ENCODE measurements around the gene KCNK15. TPM values are rescaled to one million over a fixed set of nuclear protein-coding genes. Genes with fewer than 3 reads are reported as not detected.

KCNK15 gene
- total RNA-seq, 2 experiments from 2014 or later = not detected

DNA sequence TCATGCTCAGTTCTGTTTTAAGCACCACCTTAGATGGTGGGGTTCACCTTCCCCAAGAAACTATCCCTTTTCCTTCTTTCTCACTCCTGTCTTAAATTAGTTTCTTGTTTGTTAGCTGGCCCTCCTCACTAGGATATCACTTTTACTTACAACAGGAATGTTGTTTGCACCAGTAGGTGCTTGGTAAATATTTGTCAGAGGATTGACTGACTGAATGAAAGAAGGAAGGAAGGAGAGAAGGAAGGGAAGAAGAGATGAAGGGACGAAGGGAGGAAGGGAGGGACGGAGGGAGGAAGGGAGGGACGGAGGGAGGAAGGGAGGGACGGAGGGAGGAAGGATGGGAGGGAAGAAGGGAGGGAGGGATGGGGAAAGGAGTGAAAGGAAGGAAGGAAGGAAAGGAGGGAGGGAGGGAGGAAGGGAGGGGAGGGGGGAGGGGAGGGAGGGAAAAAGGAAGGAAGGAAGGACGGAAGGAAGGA lies 505 bp upstream of the KCNK15 start:
- Mint-ChIP-seq H3K36me3 (ENCODE audit: low read depth) (no peaks in the 10 kb centered on the region), H3K4me1 (peaks cover 9% of the 10 kb centered on the region), H3K27ac (no peak overlapping the region), H3K9me3 (no peaks in the 10 kb centered on the region), H3K4me3 (peak overlapping the region; percentile 18), H3K27me3 (peaks cover 36% of the 10 kb centered on the region)
- no peak for DNase-seq
- CTCF ChIA-PET = no interaction called here
- POLR2A ChIA-PET = no interaction called here

DNA sequence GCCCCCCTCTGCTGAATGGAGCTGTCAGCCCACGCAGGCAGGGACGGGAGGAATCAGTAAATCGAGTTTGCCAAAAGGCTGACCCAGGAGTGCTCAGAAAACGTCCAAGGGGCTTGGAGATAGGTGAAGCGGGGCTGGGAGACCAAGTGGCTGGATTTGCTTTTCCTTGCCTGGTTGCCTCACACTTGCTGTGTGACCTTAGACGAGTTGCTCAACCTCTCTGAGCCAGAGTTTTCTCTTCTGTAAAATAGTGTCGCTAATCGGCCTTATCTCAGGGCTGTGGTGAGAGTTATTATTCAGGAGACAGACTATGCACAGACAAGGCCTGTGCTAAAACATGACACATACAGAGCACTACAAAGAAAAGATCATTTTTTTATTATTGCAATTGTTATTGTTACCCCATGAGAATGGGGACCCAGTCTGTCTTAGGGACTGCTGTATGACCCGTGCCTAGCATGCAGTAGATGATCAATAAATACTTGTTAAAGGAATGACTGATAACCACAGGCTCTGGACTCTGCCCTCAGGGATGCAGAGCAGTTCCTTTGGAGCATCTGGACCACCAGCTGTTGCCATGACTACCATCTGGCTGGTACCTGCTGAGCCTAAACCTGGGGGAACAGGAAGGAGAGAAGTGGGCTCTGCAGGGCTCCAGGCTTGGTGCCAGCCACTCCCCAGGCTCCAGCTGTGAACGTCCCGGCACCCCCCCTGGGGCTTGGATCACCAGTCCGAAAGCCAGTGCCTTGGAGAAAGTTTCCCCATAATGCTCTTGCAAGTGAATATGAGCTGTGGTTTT lies 901 bp downstream of the KCNK15 start:
- peaks cover 9% of the 10 kb centered on the region for H3K4me1 Mint-ChIP-seq
- peaks cover 33% of the 10 kb centered on the region for H3K27me3 Mint-ChIP-seq
- POLR2A ChIA-PET = no interaction called here
- CTCF ChIA-PET = interaction anchor here (1.4 to 1.8 kb wide), 5 partner anchors 9 to 90 kb away, joined by 3 to 6 read pairs (median 5); no protein-coding TSS in a partner anchor
- H3K4me3 Mint-ChIP-seq = peak overlapping the region; percentile 53
- H3K9me3 Mint-ChIP-seq = no peaks in the 10 kb centered on the region
- no peaks in the 10 kb centered on the region for H3K36me3 Mint-ChIP-seq (ENCODE audit: low read depth)
- no peak for DNase-seq
- no peak overlapping the region for H3K27ac Mint-ChIP-seq

DNA sequence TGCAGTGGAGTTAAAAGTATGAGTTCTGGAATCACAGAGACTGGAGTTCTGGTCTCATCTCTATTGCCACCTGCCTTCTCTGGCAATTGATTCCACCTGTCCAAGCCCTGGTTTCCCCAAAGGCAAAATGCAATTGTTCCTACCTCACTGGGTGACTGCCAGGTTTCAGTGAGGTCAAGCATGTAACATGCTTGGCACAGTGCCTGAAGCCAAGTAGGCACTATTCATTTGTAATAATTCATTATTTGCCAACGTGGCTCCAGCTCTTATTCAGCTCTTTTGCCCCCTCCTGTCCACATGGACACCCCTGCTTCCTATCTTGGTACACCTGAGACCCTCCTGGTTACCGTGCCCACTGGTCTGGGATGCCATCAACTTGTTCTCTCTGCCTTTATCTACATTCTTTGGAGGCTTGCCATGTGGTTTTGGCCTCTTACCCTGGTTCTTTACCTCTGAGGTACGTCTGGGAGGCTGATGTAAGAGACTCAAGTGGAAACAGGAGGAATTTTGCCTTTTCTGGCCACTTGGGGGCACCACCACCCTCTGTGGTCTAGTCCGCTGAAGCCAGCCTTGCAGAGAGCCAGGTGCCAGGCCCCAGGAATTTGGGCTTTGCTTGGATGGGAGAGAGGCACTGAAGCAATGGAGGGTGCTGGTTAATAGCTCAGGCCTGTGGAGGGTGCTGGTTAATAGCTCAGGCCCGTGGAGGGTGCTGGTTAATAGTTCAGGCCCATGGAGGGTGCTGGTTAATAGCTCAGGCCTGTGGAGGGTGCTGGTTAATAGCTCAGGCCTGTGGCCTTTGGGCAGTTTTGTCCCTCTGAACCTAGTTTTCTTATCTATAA lies 1.7 kb downstream of the KCNK15 start:
- H3K27me3 Mint-ChIP-seq = peaks cover 27% of the 10 kb centered on the region
- POLR2A ChIA-PET = no interaction called here
- CTCF ChIA-PET = interaction anchor here (0.8 to 1.8 kb wide), 10 partner anchors 9 to 119 kb away, joined by 3 to 7 read pairs (median 3); no protein-coding TSS in a partner anchor
- H3K36me3 Mint-ChIP-seq (ENCODE audit: low read depth) = no peaks in the 10 kb centered on the region
- no peak overlapping the region for H3K27ac Mint-ChIP-seq
- peak; percentile 66 for DNase-seq
- H3K9me3 Mint-ChIP-seq = no peaks in the 10 kb centered on the region
- H3K4me3 Mint-ChIP-seq = no peak overlapping the region
- H3K4me1 Mint-ChIP-seq = peaks cover 9% of the 10 kb centered on the region

DNA sequence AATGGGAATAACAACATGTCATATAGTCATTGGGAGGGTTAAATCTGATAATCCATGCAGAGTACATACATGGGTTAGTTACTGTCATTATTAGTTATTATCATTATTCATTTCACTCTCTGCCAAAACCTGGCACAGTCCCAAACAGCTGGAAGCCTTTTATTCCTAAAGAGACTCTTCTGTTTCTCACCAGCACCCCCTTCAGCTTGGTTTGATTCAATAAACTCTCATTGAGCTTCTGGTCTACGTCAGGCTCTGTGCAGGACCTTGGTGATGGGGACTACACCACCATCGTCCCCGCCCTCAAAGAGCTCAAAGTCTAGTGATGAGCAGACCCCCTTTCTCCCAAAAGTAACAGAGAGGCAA lies 2.3 kb downstream of the KCNK15 start:
- H3K27ac Mint-ChIP-seq = no peak overlapping the region
- ChIA-PET CTCF (interaction anchor here (0.8 to 1.8 kb wide), 10 partner anchors 9 to 119 kb away, joined by 3 to 7 read pairs (median 3); no protein-coding TSS in a partner anchor), POLR2A (no interaction called here)
- H3K9me3 Mint-ChIP-seq = no peaks in the 10 kb centered on the region
- H3K36me3 Mint-ChIP-seq (ENCODE audit: low read depth) = no peaks in the 10 kb centered on the region
- DNase-seq = no peak
- H3K4me1 Mint-ChIP-seq = peaks cover 9% of the 10 kb centered on the region
- H3K4me3 Mint-ChIP-seq = no peak overlapping the region
- H3K27me3 Mint-ChIP-seq = peaks cover 27% of the 10 kb centered on the region

DNA sequence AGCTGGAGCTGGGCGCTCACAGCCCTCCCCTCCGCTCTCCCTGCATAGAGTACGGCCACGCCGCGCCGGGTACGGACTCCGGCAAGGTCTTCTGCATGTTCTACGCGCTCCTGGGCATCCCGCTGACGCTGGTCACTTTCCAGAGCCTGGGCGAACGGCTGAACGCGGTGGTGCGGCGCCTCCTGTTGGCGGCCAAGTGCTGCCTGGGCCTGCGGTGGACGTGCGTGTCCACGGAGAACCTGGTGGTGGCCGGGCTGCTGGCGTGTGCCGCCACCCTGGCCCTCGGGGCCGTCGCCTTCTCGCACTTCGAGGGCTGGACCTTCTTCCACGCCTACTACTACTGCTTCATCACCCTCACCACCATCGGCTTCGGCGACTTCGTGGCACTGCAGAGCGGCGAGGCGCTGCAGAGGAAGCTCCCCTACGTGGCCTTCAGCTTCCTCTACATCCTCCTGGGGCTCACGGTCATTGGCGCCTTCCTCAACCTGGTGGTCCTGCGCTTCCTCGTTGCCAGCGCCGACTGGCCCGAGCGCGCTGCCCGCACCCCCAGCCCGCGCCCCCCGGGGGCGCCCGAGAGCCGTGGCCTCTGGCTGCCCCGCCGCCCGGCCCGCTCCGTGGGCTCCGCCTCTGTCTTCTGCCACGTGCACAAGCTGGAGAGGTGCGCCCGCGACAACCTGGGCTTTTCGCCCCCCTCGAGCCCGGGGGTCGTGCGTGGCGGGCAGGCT lies 4.6 kb downstream of the KCNK15 start:
- ChIA-PET CTCF (interaction anchor here (0.8 kb wide), 1 partner anchor 8 kb away, joined by 3 read pairs; no protein-coding TSS in a partner anchor), POLR2A (no interaction called here)
- Mint-ChIP-seq H3K27ac (no peak overlapping the region), H3K36me3 (ENCODE audit: low read depth) (no peaks in the 10 kb centered on the region), H3K4me1 (peaks cover 8% of the 10 kb centered on the region), H3K27me3 (peaks cover 9% of the 10 kb centered on the region), H3K4me3 (no peak overlapping the region), H3K9me3 (no peaks in the 10 kb centered on the region)
- no peak for DNase-seq

DNA sequence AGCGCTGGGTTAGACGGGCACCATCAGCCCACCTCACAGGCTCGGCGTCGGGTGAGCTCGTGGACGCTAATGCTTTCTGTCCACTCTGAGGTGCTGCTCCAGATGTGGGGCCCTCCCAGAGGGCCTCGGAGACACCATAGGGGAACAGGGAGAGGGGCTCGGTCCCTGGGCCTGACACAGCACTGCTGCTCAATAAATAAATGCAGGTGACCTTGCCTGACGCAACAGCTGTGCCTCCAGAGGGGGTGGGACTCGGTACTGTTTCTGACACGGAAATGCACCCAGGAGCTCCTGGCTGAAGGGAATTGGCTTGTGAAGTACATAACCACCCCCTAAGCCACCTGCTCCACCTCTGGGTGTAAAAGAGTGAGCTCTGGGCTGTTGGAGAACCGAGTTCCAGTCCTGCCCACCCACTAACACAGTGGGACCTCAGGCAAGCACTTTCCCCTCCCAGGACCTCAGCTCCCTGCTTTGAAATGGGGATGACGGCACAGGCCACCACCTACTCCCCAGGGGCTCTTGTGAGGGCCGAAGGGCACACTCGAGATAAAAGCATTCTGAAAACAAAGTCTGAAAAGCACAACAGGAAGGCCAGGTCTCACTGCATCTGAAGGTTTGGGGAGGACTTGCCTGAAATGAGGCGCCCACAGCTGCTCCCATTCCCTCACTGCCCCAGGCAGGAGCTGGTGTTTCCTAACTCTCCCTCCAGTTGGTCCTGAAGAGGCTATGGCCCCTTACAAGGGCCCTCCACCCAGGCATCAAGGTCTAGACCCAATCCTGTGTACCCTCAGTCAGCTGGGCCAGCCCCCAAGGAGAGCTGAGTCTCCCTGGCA lies 6.7 kb downstream of the KCNK15 start:
- Mint-ChIP-seq H3K27me3 (peaks cover 2% of the 10 kb centered on the region), H3K9me3 (no peaks in the 10 kb centered on the region), H3K36me3 (ENCODE audit: low read depth) (no peaks in the 10 kb centered on the region), H3K4me1 (peaks cover 1% of the 10 kb centered on the region), H3K27ac (no peak overlapping the region), H3K4me3 (no peak overlapping the region)
- ChIA-PET POLR2A (no interaction called here), CTCF (interaction anchor here (1.3 kb wide), 1 partner anchor 11 kb away, joined by 3 read pairs; no protein-coding TSS in a partner anchor)
- DNase-seq = no peak

DNA sequence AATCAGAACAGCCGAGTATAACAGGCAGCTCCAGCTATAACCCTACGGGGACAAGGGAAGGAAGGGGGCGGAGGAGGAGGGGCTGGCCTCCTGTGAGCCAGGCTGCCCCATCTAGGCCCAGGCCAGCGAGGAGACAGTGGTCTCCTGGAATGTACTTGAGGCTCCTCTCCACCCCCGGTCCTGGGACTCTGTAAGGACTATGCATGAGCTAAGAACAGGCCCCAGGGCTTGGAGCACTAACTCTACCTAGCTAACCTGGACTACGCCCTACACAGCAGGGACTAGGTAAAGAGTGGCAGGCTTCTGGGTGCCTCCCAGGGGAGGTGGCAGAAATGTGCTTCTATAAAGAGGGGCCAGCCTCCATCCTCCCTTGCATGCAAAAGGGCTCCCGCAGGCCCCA lies 8.9 kb downstream of the KCNK15 start:
- H3K27me3 Mint-ChIP-seq = no peaks in the 10 kb centered on the region
- H3K27ac Mint-ChIP-seq = no peak overlapping the region

DNA sequence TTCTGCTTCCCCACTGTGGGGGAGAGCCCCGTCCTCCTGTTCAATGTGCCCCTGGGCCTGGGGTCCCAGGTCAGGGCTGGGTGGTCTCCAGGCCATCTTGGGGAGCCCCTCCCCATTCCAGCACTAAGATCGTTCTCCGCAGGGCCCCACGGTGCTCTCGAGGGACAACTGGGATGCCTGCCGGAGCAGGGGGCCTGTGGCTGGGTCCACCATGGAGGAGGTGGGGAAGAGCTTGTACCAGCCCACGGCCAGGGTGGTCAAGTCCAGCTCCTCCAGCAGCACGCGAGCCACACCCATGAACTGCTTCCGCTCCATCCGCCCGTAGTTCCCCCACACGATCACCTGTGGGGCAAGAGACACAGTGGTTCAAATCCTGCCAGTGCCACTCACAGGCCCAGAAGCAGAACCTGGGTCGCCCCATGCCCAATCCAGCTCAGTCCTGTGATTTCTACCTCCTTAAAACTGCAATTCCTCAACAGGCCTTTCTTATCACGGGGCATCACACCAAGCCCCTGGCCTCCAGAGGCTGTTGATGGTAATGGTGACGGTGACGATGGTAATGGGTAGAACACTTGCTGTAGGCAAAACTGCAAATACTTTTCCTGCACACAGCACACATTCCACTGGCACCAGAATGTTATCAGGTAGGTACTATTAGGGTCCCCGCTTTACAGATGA lies 10.5 kb downstream of the KCNK15 start:
- CTCF ChIA-PET = interaction anchor here (2.4 kb wide), 1 partner anchor 8 kb away, joined by 7 read pairs; no protein-coding TSS in a partner anchor

More for the DNA sequence above, 8.9 kb downstream of the KCNK15 start:
- H3K4me3 Mint-ChIP-seq = no peak overlapping the region
- DNase-seq = no peak
- no peaks in the 10 kb centered on the region for H3K36me3 Mint-ChIP-seq (ENCODE audit: low read depth)
- H3K4me1 Mint-ChIP-seq = no peaks in the 10 kb centered on the region
- ChIA-PET POLR2A (no interaction called here), CTCF (no interaction called here)
- no peaks in the 10 kb centered on the region for H3K9me3 Mint-ChIP-seq

DNA sequence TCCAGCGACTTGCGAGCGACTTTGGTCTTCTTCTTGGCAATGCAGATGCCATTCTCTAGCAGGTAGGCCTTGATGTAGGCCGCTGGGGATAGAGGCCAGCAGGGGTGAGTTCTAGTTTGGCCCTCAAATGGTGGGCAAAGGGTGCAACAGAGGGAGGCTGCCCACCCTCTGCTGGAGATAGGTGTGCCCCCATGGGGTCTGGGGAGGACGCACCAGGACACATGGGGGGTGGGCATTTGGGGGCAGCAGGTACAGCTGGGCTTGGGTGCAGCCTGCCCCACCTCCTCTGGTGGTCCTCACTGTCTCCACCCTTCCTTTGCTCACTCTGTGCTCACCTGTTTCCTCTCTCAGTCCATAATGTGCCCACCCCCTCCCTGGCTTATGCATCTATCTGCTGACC lies 11.3 kb downstream of the KCNK15 start:
- no peak for DNase-seq
- H3K4me3 Mint-ChIP-seq = no peak overlapping the region
- no peak overlapping the region for H3K27ac Mint-ChIP-seq
- POLR2A ChIA-PET = no interaction called here
- CTCF ChIA-PET = interaction anchor here (2.4 kb wide), 1 partner anchor 9 kb away, joined by 7 read pairs; no protein-coding TSS in a partner anchor
- no peaks in the 10 kb centered on the region for H3K4me1 Mint-ChIP-seq
- H3K27me3 Mint-ChIP-seq = peaks cover 4% of the 10 kb centered on the region
- H3K9me3 Mint-ChIP-seq = no peaks in the 10 kb centered on the region
- no peaks in the 10 kb centered on the region for H3K36me3 Mint-ChIP-seq (ENCODE audit: low read depth)

More for the DNA sequence above, 10.5 kb downstream of the KCNK15 start:
- Mint-ChIP-seq H3K4me3 (no peak overlapping the region), H3K4me1 (no peaks in the 10 kb centered on the region), H3K36me3 (ENCODE audit: low read depth) (no peaks in the 10 kb centered on the region), H3K27me3 (peaks cover 4% of the 10 kb centered on the region), H3K9me3 (no peaks in the 10 kb centered on the region), H3K27ac (no peak overlapping the region)
- DNase-seq = no peak
- POLR2A ChIA-PET = no interaction called here

DNA sequence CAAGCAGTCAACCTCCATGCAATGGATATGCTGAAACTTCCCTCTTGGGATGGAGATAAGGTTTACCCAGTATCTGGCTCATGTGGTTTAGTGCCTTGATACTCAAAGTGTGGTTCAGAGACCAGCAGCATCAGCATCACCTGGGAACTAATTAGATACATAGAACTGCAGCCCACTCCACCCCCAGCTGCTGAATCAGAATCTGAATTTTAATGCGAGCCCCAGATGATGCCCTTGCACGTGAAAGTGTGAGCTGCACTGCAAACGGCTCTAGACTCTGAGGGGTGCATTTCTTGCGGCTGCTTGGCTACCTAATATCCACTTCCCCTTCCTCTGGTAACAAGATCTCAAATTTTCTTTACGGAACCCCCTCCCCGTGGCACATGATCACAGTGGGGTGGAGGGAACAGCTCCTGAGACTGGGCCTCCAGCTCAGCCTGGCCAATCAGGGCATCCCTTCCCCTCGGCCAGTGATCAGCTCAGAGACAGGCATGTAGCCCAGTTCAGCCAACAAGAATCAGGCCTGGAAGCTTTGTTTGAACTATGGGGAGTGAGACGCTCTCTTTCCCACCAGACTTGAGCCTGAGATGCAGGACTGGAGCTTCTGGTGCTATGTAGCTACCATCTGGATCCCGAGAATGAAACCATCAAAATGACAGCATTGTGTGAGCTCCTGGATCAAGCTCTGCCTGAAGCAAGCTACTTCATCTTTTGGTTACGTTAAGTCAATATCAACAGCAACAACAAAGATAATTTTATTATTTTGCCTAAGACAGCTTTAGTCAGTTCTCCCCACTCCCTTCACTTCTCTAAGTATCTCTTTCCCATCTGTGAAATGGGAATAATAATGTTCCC lies 12.8 kb downstream of the KCNK15 start:
- no peaks in the 10 kb centered on the region for H3K4me1 Mint-ChIP-seq
- ChIA-PET POLR2A (interaction anchor here (0.5 kb wide), 1 partner anchor 74 kb away, joined by 3 read pairs; no protein-coding TSS in a partner anchor), CTCF (interaction anchor here (0.6 to 2.4 kb wide), 2 partner anchors 10 to 1165 kb away, joined by 3 to 7 read pairs; no protein-coding TSS in a partner anchor)
- DNase-seq = no peak
- H3K27me3 Mint-ChIP-seq = peaks cover 4% of the 10 kb centered on the region
- H3K9me3 Mint-ChIP-seq = no peaks in the 10 kb centered on the region
- H3K27ac Mint-ChIP-seq = no peak overlapping the region
- H3K36me3 Mint-ChIP-seq (ENCODE audit: low read depth) = no peaks in the 10 kb centered on the region
- H3K4me3 Mint-ChIP-seq = no peak overlapping the region

DNA sequence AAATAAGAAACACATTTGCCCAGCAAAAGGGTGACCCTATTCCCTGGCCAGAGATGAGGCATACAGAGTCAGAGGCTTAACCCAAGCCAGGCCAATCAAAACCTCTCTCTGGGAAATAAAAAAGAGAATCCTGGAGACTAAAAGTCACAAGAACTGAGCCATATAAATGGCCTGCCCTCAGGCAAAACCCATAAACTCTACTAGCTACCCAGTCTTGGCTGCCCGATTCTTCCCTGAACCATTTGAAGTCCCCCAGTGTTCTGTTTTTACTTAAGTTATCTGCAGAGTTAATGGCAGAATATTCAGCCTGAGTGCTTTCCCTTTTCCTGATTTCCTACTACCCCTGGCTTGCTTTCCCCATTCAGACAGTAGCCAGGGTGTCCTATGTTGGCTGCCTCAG lies 13.9 kb downstream of the KCNK15 start:
- Mint-ChIP-seq H3K27me3 (peaks cover 4% of the 10 kb centered on the region), H3K4me3 (no peak overlapping the region), H3K4me1 (no peaks in the 10 kb centered on the region), H3K36me3 (ENCODE audit: low read depth) (no peaks in the 10 kb centered on the region), H3K27ac (no peak overlapping the region), H3K9me3 (no peaks in the 10 kb centered on the region)
- CTCF ChIA-PET = interaction anchor here (0.8 kb wide), 1 partner anchor 13 kb away, joined by 3 read pairs; no protein-coding TSS in a partner anchor
- no peak for DNase-seq
- POLR2A ChIA-PET = no interaction called here
